ENCODE results near the gene DUSP16.
"Not testable (repeated sequence)": the region's sequence is repeated elsewhere in the genome, so short reads cannot be mapped to it uniquely, and the experiment has no call there.

DUSP16 gene

DNA sequence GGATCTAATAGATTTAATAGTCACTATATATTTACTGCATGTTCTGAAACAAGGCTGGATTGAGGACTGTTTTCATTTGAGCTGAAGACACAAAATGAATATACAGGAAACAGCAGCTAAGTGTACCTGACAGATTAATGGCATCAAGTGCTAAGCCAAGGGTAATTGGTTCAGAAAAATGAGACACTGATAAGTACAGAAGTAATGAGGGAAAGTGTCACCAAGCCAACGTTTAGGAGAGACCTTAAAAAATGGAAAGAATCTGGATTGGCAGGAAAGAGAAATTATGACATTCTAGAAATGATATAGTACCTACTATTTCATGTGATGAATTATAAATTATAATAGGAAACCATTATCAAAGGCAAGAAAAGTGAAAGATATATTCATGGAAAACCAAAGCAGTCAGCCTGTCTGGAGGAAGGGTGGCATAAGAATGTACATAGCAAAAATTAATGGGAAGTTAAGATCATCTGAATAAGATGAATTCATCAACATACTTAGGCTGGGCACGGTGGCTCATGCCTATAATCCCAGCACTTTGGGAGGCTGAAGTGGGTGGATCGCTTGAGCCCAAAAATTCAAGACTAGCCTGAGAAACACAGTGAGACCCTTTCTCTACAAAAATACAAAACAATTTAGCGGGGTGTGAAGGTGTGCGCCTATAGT is 21.0 kb upstream of the DUSP16 start:
- DNase-seq = no peak

DNA sequence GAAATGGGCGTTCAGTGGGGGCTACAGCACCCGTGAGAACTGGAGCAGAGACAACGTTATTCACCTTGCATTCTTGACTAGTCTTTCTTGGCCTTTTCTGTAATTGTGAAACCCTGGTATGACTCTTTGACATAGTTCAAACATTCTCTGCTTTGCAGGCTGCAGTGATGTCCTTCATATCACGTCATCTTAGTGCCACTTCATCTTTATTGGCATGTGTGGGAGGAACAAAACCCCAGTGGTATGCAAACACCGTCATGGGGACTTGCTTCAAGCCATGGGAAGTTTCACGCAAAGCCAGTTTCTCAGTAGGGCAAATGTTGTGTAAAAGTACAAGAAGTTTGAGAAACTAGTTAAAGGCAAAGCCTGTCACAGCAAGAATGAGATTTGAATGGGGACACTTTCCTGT is 20.2 kb upstream of the DUSP16 start:
- DNase-seq = no peak

- DNase-seq = no peak
Measured at GRCh38 chr12:12582193-12582881, 19.7 kb upstream of the DUSP16 start.

DNA sequence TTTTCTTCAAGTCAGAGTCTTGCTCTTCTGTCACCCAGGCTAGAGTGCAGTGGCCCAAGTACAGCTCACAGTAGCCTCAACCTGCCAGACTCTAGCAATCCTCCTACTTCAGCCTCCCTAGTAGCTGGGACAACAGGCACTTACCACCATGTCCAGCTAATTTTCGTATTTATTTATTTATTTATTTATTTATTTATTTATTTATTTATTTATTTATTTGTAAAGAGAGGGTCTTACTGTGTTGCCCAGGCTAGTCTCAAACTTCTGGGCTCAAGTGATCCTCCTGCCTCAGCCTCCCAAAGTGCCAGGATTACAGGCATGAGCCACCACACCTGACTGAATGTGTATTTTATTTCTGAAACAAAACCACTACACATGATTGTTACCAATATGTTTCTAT is 18.1 kb upstream of the DUSP16 start:
- DNase-seq = not testable (repeated sequence)

DNA sequence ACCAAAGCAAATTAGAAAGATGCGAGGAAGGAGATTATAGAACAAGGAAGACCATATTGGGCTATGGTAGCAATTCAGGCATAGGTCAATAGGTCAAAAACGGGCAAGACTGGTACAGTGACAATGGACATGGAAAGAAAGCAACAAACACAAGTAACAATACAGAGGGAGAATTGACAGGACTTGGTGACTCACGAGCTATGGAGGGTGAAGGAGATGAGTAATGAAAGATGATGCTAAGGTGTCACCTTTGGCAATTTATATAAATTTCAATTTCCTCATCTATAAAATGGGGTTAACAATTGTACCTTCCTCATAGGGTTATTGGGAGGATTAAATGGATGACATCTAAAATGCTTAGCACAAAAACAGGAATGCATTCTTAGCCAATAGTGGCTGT is 15.1 kb upstream of the DUSP16 start:
- DNase-seq = no peak

DNA sequence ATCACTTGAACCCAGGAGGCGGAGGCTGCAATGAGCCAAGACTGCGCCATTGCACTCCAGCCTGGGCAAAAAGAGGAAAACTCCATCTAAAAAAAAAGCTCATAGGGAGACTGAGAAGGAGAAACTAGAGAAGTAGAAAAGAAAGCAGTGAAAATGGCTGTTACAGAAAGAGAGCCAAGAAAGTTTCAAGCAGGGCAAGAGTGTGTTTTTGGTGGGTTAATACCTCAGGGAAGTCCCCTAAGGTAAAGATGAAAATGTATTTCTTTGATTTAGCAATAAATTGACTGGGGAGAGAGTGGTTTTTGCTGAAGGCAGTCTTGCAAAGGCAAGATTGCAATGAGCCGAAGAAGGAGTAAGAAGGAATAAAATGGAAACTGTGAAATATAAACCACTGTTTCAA is 10.0 kb upstream of the DUSP16 start:
- DNase-seq = no peak

GRCh38 chr12:12565971-12566370 is 3.3 kb upstream of the DUSP16 start:
- DNase-seq = not testable (repeated sequence)

GRCh38 chr12:12564911-12565310 is 2.2 kb upstream of the DUSP16 start:
- no peak for DNase-seq

GRCh38 chr12:12563290-12563928 is 746 bp upstream of the DUSP16 start:
- DNase-seq = no peak

DNA sequence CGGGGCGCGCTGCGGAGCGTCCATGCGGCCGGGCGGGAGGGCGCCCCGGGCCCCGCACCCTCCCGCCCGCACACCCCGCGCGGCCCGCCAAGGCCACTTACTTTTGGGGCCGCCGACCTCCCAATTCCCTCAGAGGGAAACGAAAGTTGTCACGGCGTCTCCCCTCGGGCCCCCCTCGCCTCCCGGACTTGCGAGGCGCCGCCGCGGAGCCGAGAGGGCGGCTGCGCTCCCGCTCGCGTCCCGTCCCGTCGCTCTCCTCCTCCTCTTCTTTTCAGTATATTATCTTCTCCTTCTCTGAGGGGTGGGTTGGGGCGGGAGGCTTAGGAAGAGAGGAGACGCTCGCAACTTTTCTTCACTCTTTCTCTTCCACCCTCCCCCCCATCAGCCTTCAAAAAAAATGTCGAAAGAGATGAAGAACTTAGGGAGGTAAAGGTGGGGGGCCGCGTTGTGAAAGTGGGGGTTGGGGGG is 613 bp downstream of the DUSP16 start:
- DNase-seq = peak in 1 of 2 experiments; percentile 25

DNA sequence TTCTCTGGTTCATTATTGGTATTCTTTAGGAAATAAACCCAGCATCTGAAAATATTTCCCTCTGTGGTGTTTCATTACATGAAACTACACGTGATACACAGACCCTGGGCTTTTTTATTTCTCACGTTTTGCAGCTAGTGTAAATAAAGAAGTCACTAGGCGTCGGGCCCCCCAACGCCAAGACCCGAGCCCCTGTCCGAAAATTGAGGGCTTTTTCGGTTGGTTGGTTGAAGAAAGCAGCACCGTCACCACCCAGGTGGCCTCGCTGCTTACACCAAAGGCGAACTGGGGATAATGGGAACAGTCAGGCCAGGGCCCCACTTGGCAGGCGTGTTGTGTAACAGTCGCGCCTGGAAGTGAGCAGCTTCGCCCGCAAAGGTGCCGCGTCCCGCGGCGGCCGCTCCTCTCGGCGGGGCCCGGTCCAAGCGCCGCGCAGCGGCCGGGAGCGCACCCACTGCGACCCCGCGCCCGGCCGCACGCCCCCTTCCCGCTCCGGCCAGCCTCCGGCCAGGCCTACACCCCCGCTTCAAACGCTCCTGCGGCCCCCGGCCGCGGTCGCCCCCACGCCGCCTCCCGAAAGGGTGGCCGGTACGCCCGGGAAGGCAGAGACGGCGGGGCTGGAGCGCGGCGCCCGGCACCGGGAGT is 1.2 kb downstream of the DUSP16 start:
- DNase-seq = peak in 1 of 2 experiments; percentile 17

GRCh38 chr12:12560587-12561370 is 1.9 kb downstream of the DUSP16 start:
- peak in 1 of 2 experiments; percentile 20 for DNase-seq

DNA sequence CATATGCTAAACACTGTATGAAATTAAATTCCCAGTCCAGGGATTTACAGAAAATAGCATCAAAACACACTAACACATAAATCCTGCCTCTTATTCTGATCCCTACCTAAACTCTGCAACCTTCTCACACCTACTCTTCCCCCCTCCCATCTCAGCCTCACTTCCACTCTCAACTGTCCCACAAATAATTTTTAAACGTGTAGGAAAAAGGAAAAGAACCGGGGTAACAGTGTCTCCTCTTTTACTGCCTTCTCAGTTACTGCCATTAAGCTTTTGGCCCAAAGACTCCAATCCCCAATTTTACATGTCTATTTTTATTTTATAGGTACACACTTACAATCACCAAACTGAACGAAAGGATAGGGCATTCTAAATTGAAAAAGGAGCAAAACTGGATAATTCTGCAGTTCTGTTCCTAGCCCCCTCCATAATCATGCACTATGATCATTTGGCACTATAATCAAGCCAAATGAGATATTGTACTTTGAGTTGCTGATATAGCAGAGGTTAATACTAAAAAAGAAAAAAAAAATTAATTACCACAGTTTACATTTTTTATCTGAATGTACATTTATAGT is 2.9 kb downstream of the DUSP16 start:
- DNase-seq = no peak

GRCh38 chr12:12558291-12558690 is 4.4 kb downstream of the DUSP16 start:
- DNase-seq = no peak

DNA sequence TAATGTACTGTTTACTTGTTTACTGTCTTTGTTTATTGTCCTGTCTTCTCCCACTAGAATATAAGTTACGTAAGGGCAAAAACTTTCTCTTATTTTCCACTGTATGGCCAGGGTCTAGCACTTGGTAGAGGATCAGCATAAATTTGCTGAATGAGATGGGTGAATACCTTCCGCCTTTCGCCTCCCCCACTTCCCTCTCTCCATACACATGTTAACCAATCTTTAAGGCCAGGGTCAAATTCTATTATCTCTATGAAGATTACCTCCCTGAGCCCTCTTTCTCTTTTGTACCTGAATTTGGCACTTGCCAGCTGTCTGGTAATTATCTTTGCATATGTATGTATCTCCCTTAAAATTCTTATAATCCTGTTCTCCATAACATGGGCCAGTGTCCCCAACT is 4.9 kb downstream of the DUSP16 start:
- peak in 1 of 2 experiments; percentile 19 for DNase-seq

GRCh38 chr12:12555656-12556055 is 7.0 kb downstream of the DUSP16 start:
- no peak for DNase-seq

GRCh38 chr12:12553208-12553785 is 9.4 kb downstream of the DUSP16 start:
- no peak for DNase-seq

- no peak for DNase-seq
Measured at GRCh38 chr12:12551115-12551514, 11.5 kb downstream of the DUSP16 start.

DNA sequence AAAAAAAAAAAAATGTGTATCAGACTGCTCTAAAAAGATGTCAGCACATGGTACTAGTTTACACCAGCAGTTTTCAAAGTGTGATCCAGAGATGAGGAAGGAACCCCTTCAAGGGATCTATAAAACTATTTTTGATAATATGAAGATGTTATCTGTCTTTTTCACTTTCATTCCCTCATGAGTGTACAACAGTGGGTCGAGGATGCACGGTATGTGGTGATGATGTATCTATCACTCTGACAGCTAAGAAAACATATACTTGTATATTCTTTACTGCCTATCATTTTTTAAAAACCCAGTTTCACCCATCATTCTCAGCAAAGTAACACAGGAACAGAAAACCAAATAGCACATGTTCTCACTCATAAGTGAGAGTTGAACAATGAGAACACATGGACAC is 12.4 kb downstream of the DUSP16 start:
- no peak for DNase-seq

DNA sequence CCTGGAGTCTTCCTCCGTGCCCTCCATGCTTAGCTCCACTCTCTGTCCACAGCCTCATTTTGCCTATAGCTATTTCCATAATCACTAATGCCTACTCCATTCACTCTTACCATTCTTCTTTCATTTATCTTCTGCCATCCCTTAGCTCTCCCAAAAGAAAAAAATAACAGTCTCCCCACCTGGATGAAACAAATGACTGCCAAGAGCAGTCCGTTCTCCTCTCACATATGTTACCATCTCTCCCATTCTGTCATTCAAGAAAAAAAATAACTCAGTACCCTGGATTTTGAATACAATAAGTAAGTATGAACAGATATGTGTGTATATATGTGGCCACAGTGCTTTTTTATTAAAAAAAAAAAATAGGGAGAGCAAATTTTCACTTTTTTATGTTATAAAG is 13.2 kb downstream of the DUSP16 start:
- DNase-seq = no peak

DNA sequence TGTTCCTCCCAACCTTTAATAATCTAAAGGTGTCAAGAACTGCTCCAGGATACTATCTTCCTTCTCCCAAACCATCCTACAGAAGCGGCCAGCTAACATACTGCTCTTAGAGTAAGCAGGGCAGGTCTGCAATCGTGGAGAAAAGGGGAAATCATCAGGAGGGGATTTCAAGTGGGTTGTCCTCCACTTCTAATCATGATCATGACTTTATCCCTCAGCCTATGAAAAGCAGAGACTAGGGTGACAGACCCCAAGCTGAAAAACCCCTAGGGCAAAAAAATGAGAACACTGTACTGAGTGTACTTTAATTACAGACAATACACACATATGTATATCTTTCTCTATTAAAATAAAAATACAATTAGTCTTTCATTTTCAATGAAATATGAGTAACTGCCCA is 13.9 kb downstream of the DUSP16 start:
- no peak for DNase-seq

- no peak for DNase-seq
Measured at GRCh38 chr12:12546314-12546772, 16.3 kb downstream of the DUSP16 start.
